NOMO-1 treated with DMSO at 0.1 percent for 48 hours (cell line): ENCODE data around the gene ETV5.

Experiments
- DNase-seq: peaks from one replicate; lab custom pipeline; 2025; ENCODE audit not compliant: unreplicated experiment; lab: John Stamatoyannopoulos, UW

Gene ETV5

DNA sequence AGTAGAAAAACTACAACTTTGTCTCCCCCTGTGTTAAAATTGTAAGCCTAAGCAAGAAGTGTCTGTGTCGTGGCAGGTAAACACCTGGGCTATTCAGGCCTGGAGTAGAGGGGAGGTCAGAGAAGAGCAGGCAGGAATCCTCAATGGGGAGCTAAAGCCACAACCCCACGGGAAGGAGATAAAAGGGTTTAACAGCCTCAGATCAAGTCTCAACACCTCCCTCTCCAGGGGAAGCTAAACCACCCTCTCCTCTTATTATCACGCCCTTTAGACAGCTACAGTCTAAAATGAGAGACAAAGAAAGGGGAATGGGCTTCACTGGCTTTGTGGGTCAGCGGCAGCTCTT lies 11.6 kb downstream of the ETV5 start:
- DNase-seq = no peak

GRCh38 chr3:186096290-186096689 lies 12.6 kb downstream of the ETV5 start:
- DNase-seq = no peak

GRCh38 chr3:186095561-186096081 lies 13.3 kb downstream of the ETV5 start:
- peak; percentile 95 for DNase-seq

GRCh38 chr3:186094696-186095425 lies 14.0 kb downstream of the ETV5 start:
- DNase-seq = peak; percentile 72

DNA sequence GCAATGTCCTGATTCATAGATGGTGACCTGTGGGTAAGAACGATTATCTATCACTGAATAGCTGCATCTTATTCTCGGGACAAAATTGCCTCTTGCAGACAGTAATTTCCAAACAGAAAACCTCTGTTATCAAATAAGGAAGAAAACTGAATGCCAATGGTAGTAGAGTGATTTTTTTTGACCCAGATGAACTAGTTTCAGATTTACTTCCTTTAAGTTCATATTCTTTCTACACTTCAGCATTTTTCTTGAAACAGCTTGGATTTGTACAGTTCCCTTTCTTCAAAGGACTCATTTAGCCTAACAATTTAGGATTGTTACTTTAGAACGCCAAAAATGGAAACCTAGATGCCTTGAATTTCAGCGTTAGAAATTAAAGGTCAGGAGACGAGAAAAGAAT lies 14.6 kb downstream of the ETV5 start:
- DNase-seq = peak; percentile 74

DNA sequence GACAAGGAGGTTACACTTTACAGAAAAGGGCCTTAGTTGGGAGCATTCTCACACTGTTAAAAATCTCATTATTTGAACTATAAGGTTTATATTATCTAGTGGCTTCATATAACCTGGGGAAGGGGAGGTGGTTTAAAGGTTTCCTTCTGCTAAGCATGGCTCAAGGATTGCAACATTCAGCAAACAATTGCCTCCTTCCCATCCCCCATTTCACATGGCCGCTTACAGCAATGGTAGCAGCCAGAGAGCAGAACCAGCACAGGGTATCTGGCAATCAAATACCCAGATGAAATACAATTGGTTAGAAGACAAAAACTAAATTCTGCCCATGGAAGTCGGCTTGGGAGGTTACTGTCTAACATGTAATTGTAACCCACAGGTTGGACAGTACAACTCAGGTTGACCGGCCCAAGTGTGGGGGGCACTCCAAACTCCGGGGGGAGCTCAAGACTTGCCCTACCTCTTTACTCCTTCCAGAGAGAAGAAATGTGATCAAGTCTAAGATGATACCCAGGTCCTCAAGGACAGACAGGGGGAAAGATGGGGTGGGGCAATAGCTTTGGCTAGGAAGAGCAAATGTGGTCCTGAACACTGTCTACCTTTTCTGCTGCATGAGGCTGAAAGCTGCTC lies 15.5 kb downstream of the ETV5 start:
- peak; percentile 20 for DNase-seq

- DNase-seq = no peak
Observed at GRCh38 chr3:186092360-186093070, 16.4 kb downstream of the ETV5 start.

DNA sequence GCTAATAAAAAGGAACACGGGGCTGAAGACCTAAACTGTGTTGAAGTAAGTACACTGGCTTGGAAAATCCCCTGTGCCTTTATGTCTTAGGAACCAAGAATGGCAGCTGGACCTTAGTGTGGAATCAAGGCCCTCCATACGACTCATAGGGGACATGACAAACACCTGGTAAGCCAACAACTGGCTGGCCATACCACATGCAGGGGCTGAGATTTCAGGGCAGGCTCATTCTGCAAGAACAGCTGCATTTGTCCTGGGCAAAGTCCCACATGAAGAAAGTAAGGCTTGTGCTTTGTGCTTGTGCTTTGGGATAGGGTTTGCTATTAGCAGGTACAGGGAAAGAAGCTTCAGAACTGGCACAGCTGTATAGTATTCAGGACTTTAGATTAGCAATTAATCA lies 18.0 kb downstream of the ETV5 start:
- no peak for DNase-seq

DNA sequence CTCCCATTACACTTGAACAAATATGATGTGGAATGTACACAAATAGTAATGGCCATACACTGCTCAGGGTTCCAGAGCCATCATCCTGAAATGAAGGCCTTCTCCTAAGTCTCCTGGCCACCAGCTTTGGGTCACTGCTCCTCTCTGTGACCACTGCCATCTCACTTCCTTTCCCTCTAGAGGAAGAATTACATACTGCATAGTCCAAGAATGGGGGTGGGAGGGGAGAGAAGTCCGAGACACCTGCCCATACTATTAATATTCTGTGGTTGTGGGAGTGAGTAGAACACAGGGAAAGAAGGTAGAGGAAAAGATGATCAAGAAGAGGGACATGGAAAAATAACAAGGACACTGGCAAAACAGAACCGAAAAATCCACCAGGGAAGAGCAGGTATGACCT lies 20.6 kb downstream of the ETV5 start:
- no peak for DNase-seq

GRCh38 chr3:186084264-186084663 lies 24.6 kb downstream of the ETV5 start:
- DNase-seq = no peak

DNA sequence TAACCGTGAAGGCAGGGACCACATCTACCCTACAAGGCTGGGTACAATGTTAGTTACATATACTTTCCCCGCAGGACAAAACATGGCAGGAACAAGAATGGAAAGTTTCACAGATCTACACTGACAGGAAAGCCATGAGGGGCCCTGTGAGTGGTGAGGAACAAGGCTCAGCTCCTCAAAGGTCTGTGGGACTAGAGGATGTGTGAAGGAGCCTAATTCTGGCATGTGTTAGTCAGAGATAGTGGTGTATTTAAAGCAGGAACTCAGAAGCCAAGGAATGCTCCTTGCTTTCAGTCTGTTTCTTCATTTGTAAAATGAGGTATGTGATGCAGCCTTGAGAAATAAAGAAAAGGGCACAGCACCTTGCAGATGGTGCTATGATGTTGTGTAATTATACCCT lies 25.1 kb downstream of the ETV5 start:
- no peak for DNase-seq

DNA sequence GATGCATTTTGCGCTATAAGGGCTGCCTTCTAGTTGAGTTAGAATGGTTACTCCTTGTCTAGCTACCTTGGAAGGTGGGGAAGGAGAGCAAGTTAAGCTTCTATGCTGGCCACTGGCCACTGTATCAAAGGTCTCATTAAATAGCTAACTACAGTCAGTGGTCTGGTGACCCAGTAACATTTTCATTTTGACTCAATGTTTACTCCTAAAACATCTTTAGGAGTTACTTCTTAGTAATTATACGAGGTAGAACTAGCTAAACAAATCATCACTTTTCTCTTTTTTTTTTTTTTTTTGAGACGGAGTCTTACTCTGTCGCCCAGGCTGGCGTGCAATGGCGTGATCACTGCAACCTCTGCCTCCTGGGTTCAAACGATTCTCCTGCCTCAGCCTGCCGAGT lies 26.7 kb downstream of the ETV5 start:
- DNase-seq = no peak

DNA sequence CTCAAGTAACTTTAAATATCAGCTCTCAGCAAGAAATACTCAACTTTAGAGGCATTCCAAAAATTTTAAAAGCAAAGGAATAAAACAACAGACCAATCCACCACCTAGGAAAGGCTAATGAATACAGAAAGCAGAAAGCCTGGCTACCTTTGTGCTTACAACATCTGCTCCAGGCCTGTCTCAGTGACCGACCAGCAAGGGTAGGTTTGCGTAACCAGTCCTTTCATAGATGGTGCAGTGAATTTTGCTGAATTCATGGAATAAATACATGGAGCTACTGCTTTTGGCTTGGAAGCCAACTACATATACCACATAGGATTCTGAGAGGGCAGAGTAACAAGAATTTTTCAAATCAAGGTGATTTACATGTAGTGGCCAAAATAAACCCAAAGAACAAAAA lies 27.2 kb downstream of the ETV5 start:
- no peak for DNase-seq

- DNase-seq = no peak
Observed at GRCh38 chr3:186080849-186081438, 27.9 kb downstream of the ETV5 start.

DNA sequence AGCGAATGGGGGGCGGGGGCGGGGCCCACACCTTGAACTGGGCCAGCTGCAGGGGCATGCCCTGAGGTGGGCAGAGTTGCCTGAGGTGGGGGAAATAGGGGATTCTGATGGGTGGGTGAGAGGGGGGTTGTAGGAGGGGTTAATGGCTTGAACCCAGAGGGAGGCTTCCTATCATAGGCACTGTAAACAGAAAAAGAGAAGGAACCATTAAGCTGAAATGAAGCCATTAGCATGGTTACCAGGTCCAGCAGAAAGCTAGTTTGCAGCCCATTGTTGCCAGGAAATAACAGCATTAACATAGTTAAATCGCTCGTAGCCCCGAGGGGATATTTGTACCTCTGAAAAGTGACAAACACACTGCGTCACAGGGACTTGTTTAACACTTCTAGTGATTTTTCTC lies 29.0 kb downstream of the ETV5 start:
- no peak for DNase-seq

GRCh38 chr3:186077466-186077865 lies 31.4 kb downstream of the ETV5 start:
- DNase-seq = no peak

GRCh38 chr3:186075931-186076567 lies 32.8 kb downstream of the ETV5 start:
- no peak for DNase-seq

- DNase-seq = no peak
Observed at GRCh38 chr3:186075489-186075888, 33.4 kb downstream of the ETV5 start.

- no peak for DNase-seq
Observed at GRCh38 chr3:186073641-186074040, 35.2 kb downstream of the ETV5 start.

DNA sequence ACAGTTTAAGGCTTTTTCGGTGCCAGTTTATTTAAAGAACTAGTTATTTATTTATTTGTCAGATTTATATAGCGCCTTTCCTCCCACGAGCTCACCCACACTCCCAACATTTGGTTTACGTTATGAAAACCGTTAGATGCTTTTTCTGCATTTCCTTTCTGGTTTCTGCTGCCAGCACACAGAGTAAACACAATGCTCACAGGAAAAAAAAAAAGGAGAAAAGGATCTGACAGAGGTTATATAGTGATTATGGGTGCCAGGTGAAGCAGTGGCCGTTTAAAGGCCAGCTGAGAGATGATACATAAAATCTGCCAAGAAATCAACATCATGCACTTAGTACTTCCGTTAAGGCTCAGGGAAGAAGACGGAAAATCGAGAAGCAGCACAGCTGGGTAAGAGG lies 37.9 kb downstream of the ETV5 start:
- DNase-seq = no peak

DNA sequence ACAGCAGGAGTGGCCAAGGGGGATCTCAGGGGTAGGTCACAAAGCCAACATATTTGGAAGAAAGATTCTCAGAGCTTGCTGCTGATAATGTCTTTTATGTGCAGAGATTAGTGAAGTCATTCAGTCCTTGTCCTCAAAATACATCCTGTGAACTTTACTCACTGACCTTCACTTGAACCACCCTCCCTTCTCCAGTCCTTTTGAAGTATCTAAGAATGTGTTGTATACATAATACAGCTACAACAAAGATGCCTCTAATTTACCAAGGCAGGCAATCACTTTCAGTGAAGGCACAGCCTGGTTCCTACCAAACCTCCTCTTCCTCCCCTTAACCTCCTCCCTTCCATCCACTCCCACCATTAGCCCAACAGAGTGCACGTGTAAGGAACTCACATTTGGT lies 38.3 kb downstream of the ETV5 start:
- DNase-seq = no peak
